ENCODE measurements around the gene LBR.

LBR gene

DNA sequence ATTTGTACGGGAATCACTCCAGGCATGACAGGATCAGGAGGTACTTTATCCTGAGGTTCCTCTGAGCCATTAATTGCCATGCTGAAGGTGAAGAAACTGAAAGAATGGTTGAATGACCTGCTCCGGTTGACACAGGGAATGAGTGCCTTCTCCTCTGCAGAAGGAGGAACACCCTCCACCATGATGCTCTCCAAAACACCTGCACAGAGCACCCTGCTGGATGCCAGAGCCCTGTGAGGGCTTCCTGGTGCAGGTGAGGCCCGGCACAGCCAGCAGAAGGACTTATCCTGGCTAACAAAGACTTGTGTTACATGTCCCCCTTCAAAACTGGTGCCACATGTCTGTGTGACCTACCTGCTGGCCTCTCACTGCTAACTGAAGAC is 14.3 kb upstream of the LBR start:
- no peak for DNase-seq

DNA sequence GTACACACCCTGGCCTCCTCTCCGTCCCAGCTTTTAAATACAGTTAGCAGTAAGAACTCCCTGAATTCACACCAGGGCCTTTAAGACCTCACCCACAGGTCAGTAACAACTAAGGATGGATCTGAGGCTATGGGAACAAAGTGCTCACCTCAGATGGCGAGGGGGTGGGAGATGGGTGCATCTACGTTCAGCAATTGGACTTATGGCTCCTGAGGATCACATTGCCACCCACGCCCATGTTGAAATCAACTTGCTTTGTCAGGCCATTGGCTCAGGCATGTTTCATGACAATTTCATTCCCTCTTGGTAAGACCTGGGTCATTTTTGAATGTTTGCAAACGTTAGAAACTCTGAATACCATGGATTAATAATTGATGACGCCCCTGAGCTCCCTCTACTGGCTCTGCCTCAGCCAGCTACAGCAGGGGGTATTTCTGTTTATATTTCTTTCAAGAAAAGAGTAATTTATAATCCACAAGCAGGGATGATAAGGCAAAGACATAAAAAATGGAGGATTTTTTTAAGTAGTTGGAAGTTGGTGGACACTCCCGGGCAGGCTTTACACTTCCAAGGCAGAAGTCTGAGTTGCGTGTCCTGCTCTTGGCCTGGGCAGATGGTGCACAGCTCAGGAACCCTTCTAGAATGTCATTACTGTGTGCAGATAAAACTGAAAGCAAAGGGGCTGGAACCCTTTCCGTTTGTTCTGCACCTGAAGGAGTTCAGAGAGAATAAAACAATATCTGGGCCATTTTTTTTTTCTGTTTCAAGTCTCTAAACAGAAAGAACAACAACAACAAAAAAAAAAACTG is 13.7 kb upstream of the LBR start:
- DNase-seq, result no peak

DNA sequence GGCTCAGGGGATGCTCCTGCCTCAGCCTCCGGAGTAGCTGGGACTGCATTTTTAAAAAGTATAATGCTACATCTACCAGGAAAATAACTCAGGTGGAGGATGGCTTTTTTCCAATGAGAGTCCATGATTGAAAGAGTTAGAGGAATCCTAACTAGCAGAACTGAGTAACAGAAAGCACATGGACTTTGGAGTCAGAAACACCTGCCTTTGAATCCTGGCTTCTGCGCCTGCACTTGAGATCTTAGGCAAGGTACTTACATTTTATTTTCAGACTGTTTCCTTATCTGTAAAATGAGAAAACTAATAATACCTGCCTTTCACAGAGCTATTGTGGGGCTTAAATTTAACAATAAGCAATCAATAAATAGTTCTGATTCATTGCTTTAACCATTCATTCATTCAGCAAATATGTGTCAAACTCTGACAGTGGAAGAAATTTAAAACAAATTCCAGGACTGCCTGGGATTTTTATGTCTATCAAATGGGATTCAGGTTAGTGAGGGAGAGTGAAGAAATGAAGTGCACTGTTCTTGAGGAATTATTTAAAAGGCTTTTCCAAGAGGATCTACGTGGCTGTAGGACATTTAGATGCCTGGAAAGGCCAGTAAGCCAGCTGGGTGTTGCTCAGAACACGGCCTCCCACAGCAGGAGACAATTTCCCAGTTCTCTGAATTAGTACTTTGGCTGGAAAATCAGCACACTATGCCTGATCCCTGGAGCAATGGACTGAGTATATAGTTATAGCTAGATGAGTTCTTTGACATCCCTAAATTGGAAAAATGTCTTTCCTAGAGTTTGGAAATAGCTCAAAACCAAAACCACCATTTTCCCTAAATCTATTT is 12.8 kb upstream of the LBR start:
- no peak for DNase-seq

DNA sequence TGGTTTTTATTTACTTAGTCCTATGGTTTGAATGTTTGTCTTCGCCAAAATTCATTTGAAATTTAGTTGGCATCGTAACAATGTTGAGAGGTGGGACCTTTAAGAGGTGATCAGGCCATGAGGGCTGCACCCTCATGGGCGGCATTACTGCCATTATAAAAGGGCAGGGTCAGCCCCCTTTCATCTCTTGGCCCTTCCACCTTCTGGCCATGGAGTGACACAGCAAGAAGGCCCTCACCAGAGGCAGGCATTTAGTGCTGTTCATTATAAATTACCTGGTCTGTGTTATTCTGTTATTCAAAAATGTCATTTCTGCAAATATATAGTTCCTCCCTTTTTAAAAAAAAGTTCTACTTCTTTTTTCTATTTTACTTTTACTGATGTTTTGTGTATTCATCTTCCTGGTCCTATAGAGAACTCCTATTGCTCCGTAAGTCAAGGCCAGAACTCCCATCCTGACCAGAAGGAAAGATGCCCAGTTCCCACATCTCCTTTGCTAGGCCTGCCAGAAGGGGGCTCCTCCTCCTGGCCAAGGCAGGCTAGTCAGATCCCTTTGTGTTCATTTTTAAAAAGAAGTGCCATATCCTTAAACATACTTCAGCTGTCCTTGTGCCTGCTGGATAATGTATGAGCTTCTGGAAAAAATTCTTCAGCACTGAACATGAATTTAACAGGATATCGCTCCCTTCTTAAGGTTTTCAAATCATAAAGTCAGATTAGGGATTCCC is 10.0 kb upstream of the LBR start:
- peak in 1 of 3 experiments; percentile 16 for DNase-seq

DNA sequence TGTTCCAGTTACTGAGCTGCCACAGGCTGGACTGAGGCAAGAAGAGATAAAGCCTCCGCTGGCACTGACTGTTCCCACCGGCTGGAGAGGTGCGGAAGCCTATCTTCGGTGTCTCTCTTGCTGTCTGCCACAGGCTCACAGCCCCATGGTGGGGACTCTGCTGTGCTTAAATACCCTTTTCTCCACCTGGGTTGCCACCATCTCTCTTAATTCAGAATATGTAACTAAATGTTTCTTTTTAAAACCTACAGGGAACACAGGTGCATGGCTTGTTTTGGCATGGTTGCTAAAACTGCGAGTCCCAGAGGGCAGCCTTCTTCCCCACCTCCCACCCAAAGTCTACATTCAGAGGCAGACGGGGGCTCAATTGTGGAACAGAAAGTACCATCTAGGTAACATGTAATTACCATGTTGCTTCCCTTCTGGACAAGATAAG is 8.1 kb upstream of the LBR start:
- no peak for DNase-seq

DNA sequence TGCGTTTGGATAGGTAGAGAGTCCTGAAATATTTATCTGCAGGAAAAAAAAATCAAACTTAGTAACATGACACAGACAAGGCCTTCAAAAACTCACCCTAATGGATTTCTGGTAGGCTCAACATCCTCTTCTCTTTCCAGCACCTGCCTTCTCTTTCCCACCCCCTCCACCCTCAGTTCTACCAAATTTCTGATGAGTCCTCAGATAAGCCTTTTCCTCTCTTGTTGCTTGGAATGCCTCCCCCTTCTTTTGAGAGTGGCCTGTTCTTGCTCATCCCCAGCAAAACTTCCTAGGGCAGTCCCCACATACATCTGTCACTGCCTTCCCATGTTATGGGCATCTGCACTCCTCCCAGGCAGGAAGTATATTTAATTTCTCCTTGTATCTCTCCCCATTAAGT is 7.6 kb upstream of the LBR start:
- no peak for DNase-seq

DNA sequence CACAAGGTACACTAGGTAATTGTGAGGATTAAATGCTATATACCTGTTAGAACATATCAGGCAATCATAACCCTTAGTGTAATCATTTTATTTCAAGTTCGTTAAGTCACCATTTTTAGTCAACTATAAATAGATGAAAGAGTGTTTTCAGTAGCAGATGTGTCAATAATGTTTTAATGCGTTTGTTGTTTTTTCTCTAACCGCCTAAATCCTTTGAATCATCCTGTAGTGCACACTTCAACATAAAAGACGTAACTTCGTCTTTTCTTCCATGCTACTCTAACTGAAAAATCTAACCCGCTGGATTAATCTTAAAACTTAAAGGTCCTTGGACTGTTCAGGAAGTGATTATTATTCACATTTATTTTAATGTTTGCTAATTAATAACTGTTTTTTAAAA is 7.2 kb upstream of the LBR start:
- DNase-seq, result no peak

DNA sequence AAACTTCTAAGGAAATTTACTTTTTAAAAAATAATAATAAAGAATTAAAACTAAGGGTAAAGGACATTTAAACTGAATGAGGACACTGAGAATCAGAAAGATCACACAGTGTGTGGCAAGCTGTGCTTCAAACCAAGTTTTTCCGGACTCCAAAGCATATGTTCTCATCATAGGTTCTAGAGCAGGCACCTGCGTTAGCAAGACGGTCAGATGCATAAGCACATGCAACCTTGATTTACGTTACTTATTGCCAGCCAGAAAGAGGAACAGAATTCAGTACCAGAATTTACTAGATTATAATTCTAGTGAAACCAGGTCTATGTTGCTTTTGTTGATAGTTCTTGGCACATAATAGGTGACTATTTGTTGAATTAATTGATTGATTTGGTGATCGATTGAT is 6.2 kb upstream of the LBR start:
- no peak for DNase-seq

DNA sequence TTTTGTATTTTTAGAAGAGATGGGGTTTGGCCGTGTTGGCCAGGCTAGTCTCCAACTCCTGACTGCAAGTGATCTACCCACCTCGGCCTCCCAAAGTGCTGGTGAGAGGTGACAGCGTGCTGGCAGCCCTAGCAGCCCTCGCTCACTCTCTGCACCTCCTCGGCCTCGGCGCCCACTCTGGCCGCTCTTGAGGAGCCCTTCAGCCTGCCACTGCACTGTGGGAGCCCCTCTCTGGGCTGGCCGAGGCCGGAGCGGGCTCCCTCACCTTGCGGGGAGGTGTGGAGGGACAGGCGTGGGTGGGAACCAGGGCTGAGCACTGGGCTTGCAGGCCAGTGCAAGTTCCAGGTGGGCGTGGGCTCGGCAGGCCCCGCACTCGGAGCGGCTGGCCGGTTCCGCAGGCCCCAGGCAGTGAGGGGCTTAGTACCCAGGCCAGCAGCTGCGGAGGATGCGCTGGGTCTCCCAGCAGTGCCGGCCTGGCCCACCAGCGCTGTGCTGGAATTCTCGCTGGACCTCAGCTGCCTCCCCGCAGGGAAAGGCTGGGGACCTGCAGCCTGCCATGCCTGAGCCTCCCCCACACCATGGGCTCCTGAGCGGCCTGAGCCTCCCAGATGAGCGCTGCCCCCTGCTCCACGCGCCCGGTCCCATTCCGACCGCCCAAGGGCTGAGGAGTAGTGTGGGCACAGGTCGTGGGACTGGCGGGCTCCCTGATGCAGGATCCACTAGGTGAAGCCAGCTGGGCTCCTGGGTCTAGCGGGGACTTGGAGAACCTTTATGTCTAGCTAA is 3.4 kb upstream of the LBR start:
- DNase-seq, result no peak

DNA sequence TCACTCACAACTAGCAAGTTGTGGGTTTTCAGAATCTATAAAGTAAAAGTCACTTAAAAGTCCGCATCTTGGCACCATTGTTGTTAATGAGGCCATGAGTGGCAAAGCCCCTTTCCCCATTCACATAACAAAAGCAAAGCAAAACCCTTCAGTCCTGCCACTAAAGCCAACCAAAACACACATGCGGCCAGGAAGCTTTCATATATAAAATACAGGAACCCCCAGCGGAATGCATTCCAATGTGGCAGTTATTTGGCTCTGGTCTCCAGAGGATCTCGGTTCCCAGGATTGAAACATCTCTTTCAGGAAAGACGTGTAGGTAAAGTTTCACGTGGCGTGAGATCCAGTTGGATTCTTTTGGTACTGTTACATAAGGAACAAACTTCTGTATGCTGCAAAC is 2.5 kb upstream of the LBR start:
- DNase-seq, result no peak

DNA sequence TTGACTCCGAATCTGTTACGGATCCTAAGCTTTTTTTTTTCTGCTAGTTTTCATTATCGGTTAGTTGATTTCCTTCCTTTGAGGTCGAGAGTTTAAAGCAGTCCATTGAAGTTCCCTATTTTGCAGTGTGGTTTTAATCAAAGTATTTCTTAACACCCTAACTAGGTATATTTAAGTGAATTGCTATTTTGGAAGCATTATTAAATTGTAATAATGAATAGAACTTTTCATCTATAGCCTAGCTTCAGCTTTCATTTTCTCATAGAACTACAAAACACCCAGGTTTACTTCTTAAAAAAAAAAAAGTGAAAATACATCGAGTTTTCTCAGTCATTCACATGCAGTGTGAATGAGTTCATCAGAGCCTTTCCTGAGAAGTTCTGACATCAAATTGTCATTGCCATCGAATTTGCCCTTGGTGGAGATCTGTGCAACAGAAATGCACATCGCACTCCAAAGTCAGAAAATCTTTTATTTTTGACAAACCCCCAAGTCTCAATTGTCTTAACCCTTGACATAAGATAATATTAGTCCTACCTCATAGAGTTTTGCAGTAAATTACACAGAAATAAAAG is 1.1 kb upstream of the LBR start:
- peak in 1 of 3 experiments; percentile 64 for DNase-seq

DNA sequence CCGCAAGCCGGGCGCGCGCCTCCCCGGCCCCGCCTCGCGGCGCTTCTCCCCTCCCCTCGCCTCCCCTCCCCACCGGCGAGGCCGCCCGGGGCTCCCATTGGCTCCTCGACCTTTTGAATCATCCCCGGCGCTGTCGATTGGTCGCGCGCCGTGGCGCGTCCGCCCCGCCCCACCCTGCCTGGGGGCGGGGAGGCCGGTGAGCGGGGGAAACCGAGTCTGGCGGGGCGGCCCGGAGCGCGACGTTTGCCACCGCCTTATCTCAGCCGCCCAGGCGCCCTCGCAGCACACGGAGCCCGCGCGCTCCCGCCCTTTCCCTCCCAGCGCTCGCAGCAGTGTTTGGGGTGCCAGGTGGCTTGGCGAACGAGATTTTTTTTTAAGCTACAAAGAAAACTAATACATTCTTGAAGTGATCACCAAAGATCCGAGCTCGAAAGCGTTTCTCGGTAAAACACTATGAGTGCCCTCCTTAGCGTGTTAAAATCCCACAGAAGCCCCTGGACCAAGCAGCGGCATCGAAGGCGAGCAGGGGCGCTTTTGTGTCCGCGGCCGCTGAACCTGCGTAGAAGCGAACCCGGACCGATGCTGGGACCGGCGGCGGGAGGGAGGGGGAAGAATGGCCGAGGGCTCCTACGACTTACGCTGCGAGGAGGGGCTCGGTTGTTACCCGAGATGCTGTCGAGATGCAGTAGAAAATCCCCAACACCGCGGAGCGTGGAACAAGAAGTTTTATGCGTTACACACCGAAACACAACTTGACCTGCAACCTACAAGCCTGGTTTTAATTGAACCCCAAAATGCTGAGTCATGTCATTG is 436 bp upstream of the LBR start:
- peak; percentile 91 to 99 (median 97) for DNase-seq

DNA sequence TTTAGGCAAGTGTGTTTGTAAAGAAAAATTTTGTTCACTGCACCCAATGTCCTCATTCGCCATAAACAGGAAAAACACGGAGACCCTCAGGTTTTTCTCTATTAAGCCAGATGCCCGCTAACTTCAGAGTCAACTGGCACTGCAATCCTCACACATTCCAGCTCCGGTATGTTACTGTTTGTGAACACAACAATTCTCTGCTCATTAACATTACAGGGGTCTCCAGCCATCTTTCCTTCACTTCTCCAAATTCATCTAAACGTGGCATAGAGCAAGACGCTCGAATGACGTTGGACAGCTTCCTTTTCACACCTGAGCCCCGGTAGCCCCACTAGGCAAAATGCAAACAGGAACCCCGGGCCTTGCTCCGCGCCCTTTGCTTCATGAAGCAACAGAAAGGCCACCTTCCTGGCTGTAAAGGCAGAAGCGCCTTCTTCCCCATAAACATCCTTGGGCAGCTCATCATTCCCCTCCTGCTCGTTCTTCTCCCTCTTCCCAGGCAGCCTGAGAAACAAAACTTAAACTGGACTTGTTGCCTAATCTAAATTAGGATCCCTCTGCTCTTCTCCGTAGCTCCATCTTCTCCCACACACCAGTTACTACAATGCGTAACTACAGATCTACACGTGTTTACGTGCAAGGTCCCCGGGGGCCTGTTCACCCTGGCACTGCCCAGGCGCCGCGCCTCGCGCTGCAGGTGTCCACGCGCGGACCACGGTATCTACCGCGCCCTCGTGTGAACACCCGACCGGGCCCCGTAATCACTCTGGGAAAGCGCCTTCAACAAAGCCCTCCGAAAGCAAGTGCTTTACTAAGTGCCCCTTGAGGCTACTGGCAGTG is 1.2 kb downstream of the LBR start:
- peak; percentile 41 to 77 (median 77) for DNase-seq

DNA sequence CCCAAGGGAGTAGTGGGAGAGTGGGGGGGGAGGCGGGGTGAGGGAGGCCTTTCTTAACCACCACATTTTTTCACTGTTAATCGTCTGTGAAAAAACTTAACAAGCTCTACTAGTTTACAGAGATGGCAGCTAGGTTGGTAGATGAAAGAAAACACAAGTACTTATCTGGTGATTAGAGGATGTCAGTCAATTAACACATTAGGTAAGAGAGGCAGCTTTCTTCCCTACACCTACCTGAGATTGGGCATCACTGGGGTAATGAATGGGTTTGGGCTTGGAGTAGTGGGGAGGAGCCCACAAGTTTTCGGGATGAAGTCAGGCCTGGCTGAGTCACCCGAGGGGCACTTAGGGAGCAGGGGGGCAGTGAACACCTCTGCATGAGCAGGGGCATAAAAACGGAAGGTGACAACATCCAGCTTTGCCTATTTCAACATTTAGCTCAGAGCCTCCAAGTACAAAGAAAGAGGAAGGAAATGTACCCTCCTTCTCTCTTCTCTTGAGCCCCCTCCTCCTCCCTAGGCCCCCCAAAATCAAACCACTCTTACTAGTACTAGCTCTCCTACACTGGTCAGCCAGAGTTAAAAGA is 2.5 kb downstream of the LBR start:
- DNase-seq, result no peak

DNA sequence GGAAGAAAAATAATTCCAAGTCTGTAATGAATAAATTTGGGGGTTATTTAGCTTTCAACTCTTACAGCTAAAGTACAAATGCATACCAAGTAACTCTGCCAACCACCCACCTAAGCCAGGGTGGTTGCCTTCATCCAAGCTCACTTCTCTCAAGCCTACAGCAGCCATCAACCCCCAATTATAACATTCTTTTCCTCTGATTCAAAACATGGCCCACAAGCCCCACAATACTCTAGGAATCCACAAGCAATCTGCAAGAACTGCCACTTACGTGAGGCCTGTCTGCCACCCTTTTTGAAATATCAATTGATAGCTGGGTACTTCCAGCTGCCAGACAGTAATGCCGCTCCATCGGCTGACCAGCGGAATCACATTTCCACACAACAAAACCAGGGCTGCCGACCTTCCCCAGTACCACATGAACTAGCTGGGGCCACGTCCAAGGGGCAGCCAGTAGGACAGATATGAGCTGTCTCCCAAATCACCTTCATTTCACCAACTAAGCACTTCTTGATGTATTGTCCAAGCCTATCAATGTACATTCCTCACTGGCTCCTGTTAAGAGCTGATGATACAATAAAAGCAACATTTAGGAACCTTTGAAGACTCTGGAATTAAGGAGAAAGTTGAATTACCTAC is 3.2 kb downstream of the LBR start:
- DNase-seq, result no peak

DNA sequence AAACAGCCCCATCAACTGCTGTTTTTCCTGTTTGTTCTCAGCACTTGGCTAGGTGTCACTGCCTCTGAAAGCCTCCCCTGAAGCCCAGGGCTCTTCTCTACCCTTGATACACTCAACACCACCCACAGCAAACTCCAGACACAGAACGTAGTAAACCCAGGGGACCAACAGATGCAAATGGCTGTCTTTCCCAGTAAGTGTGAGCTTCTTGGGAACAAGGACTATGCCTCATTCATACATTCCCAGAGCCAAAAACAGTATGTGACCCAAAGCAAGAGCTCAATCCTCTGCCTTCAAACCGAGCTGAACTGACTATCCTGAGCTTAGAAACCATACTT is 4.4 kb downstream of the LBR start:
- DNase-seq, result no peak

DNA sequence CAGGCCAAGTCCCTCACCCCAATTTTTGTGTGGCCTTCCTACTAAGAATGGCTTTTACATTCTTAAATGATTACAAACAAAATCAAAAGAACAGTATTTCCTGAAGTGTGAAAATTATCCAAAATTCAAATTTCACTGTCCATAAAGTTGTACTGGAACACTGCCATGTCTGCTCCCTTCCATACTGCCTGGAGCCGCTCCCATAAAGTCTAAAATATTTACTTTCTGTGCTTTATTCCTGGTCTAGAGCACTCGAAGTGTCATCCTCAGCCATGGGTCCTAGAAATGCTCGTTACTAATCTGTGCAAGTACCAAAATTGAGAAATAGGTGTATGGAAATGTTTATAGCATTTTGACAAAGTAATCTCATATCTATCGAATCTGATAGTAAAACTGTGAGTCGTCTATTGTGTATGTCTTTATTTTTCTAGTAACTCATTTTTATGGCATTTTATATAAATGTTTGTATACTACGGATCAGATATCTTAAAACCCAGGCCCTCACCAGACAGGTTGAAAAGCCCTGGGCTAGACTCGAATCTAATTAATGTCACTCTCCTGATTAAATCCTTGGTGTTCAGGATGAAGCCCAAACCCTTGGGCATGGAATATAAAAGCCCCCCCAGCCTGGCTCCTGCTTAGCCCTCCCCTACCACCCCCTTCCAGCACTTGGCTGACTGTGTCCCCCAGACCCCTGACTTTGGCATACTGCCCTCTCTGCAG is 4.9 kb downstream of the LBR start:
- DNase-seq, result no peak

DNA sequence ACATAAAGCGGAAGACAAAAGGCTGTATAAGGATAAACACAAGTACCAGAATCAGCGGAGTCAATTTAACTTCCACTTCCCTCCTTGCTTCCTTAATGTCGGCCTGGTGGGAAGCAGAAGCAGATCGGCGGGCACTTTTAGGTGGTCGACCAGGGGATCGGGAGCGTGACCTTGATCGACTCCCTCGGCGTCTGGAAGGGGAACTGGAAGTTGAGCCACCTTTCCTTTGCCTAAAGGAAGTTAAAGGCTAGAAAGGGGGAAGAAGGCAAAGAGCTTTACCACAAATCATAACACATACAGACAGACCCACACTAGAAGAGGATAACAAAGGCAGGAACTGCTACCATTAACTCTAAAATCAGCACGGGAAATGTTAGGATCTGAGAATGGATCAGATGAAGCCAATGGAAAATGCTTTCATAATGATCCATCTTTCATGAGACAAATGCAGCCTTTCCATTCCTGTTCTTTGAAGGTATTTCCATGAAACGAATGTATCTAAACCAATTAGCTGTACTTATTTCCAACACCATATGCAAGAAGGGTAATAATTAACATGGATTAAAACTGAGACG is 5.7 kb downstream of the LBR start:
- DNase-seq, result no peak

DNA sequence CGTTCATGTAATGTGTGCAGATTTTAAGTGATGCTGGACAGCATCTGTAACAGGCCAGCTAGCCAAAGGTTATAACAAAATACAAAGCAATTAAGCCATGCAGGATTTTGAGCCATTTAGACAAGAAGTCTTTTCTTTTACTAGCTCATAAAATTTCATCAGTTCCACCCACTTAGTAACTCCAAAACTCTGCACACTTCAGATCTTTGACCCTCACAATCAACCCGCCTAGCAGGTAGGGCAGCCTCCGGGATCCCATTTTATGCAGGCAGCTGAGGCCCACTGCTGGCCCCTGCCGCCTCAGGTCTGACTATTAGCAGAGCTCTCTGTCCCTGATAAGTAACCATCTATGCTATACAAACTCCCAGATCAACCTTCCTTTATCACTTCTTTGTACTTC is 9.2 kb downstream of the LBR start:
- DNase-seq, result no peak
